Measurements from ENCODE around the gene PKNOX2.

PKNOX2 gene

GRCh38 chr11:125454047-125454446, 289.5 kb downstream of the PKNOX2 start:
- Histone ChIP-seq H2AFZ (ENCODE audit: low read depth, low read length) (no peak overlapping the region), H3K9me3 (ENCODE audit: insufficient read depth, low read length, severe bottlenecking) (no peaks in the 10 kb centered on the region), H3K27me3 (ENCODE audit: insufficient read depth, low read length, poor library complexity) (peaks cover 8% of the 10 kb centered on the region), H3K9ac (ENCODE audit: low read depth, low read length) (no peak overlapping the region), H3K4me1 (ENCODE audit: insufficient read depth, low read length) (no peaks in the 10 kb centered on the region), H3K4me3 (ENCODE audit: low read depth in 1 of 2, low read length in 2 of 2) (no peak overlapping the region), H3K4me2 (ENCODE audit: insufficient read depth, low read length) (no peak overlapping the region), H4K20me1 (ENCODE audit: insufficient read depth, low read length) (no peaks in the 10 kb centered on the region), H3K27ac (ENCODE audit: low read length) (no peak overlapping the region), H3K36me3 (ENCODE audit: insufficient read depth, low read length) (no peaks in the 10 kb centered on the region), H3K79me2 (ENCODE audit: insufficient read depth, low read length) (no peaks in the 10 kb centered on the region)
- no peak for TF ChIP-seq CTCF (IDR thresholded peaks at IDR 0.05; ENCODE audit: borderline replicate concordance, extremely low read depth, low read length, poor library complexity, severe bottlenecking)
- TF ChIP-seq EZH2 (IDR thresholded peaks at IDR 0.05; ENCODE audit: borderline replicate concordance, low read depth, low read length, severe bottlenecking), result no peak
- no peak for DNase-seq
- no peak for ATAC-seq (ENCODE audit: insufficient read depth, low read depth)

- ATAC-seq (ENCODE audit: insufficient read depth, low read depth) (no peak), DNase-seq (no peak)
- Histone ChIP-seq H3K9me3 (ENCODE audit: insufficient read depth, low read length, severe bottlenecking) (no peaks in the 10 kb centered on the region), H3K4me2 (ENCODE audit: insufficient read depth, low read length) (no peak overlapping the region), H3K9ac (ENCODE audit: low read depth, low read length) (no peak overlapping the region), H2AFZ (ENCODE audit: low read depth, low read length) (no peak overlapping the region), H3K79me2 (ENCODE audit: insufficient read depth, low read length) (no peaks in the 10 kb centered on the region), H4K20me1 (ENCODE audit: insufficient read depth, low read length) (no peaks in the 10 kb centered on the region), H3K27me3 (ENCODE audit: insufficient read depth, low read length, poor library complexity) (peaks cover 9% of the 10 kb centered on the region), H3K36me3 (ENCODE audit: insufficient read depth, low read length) (no peaks in the 10 kb centered on the region), H3K27ac (ENCODE audit: low read length) (no peak overlapping the region), H3K4me1 (ENCODE audit: insufficient read depth, low read length) (no peaks in the 10 kb centered on the region), H3K4me3 (ENCODE audit: low read depth in 1 of 2, low read length in 2 of 2) (no peak overlapping the region)
- no peak for TF ChIP-seq CTCF (IDR thresholded peaks at IDR 0.05; ENCODE audit: borderline replicate concordance, extremely low read depth, low read length, poor library complexity, severe bottlenecking)
- no peak for TF ChIP-seq EZH2 (IDR thresholded peaks at IDR 0.05; ENCODE audit: borderline replicate concordance, low read depth, low read length, severe bottlenecking)
Measured at GRCh38 chr11:125455851-125456250, 291.3 kb downstream of the PKNOX2 start.

GRCh38 chr11:125457814-125458343, 293.3 kb downstream of the PKNOX2 start:
- ATAC-seq (ENCODE audit: insufficient read depth, low read depth) (no peak), DNase-seq (no peak)
- no peaks in the 10 kb centered on the region for H3K36me3 ChIP-seq (ENCODE audit: insufficient read depth, low read length)
- H4K20me1 ChIP-seq (ENCODE audit: insufficient read depth, low read length), result no peaks in the 10 kb centered on the region
- H3K9ac ChIP-seq (ENCODE audit: low read depth, low read length), result no peak overlapping the region
- H3K4me1 ChIP-seq (ENCODE audit: insufficient read depth, low read length), result no peaks in the 10 kb centered on the region
- H3K9me3 ChIP-seq (ENCODE audit: insufficient read depth, low read length, severe bottlenecking), result no peaks in the 10 kb centered on the region
- H3K27me3 ChIP-seq (ENCODE audit: insufficient read depth, low read length, poor library complexity), result peaks cover 13% of the 10 kb centered on the region
- H3K27ac ChIP-seq (ENCODE audit: low read length), result no peak overlapping the region
- H3K79me2 ChIP-seq (ENCODE audit: insufficient read depth, low read length), result no peaks in the 10 kb centered on the region
- H2AFZ ChIP-seq (ENCODE audit: low read depth, low read length), result no peak overlapping the region
- no peak for TF ChIP-seq CTCF (IDR thresholded peaks at IDR 0.05; ENCODE audit: borderline replicate concordance, extremely low read depth, low read length, poor library complexity, severe bottlenecking)
- TF ChIP-seq EZH2 (IDR thresholded peaks at IDR 0.05; ENCODE audit: borderline replicate concordance, low read depth, low read length, severe bottlenecking), result no peak
- H3K4me2 ChIP-seq (ENCODE audit: insufficient read depth, low read length), result no peak overlapping the region
- no peak overlapping the region for H3K4me3 ChIP-seq (ENCODE audit: low read depth in 1 of 2, low read length in 2 of 2)

- Histone ChIP-seq H3K27me3 (ENCODE audit: insufficient read depth, low read length, poor library complexity) (peaks cover 16% of the 10 kb centered on the region), H3K36me3 (ENCODE audit: insufficient read depth, low read length) (no peaks in the 10 kb centered on the region), H3K4me2 (ENCODE audit: insufficient read depth, low read length) (no peak overlapping the region), H4K20me1 (ENCODE audit: insufficient read depth, low read length) (no peaks in the 10 kb centered on the region), H3K79me2 (ENCODE audit: insufficient read depth, low read length) (no peaks in the 10 kb centered on the region), H3K4me1 (ENCODE audit: insufficient read depth, low read length) (no peaks in the 10 kb centered on the region), H3K27ac (ENCODE audit: low read length) (no peak overlapping the region), H2AFZ (ENCODE audit: low read depth, low read length) (no peak overlapping the region), H3K9ac (ENCODE audit: low read depth, low read length) (no peak overlapping the region), H3K9me3 (ENCODE audit: insufficient read depth, low read length, severe bottlenecking) (no peaks in the 10 kb centered on the region), H3K4me3 (ENCODE audit: low read depth in 1 of 2, low read length in 2 of 2) (no peak overlapping the region)
- DNase-seq, result no peak
- no peak for ATAC-seq (ENCODE audit: insufficient read depth, low read depth)
- TF ChIP-seq EZH2 (IDR thresholded peaks at IDR 0.05; ENCODE audit: borderline replicate concordance, low read depth, low read length, severe bottlenecking) (no peak), CTCF (IDR thresholded peaks at IDR 0.05; ENCODE audit: borderline replicate concordance, extremely low read depth, low read length, poor library complexity, severe bottlenecking) (no peak)
Measured at GRCh38 chr11:125460275-125460674, 295.7 kb downstream of the PKNOX2 start.
